Adrenal gland (tissue), 12 donors: ENCODE data around the gene RYR1. TPM values are rescaled to one million over a fixed set of nuclear protein-coding genes. Genes with fewer than 3 reads are reported as not detected.

ENCODE experiments used
- DNase-seq, 7 donors: peaks; one replicate each; pipeline ENCODE4 v3.0.0-alpha.2; 2019 to 2020
- H3K27ac ChIP-seq, 5 donors: fragments of 200-600 bp; sonication (generic) in 4 of 5; 1 replicate in 3 of 5; 2 replicates in 2 of 5; pipeline versions ENCODE4 v1.5.1 to v1.8.0; 2016 to 2020; ENCODE audit warnings: mild to moderate bottlenecking in 1 of 5
- H3K27me3 ChIP-seq: fragments of 200-600 bp; 2 replicates; pipeline ENCODE4 v1.8.0; 2021
- H3K36me3 ChIP-seq, 2 donors: fragments of 200-600 bp; replicated peaks in 1 of 2; 1 replicate in 1 of 2; 2 replicates in 1 of 2; pipeline versions ENCODE4 v1.5.1 to v1.8.0; 2018 to 2022
- H3K4me1 ChIP-seq, 2 donors: fragments of 200-600 bp; replicated peaks in 1 of 2; 1 replicate in 1 of 2; 2 replicates in 1 of 2; pipeline versions ENCODE4 v1.5.1 to v1.8.0; 2018 to 2021
- H3K4me3 ChIP-seq, 4 donors: fragments of 200-600 bp; sonication (generic) in 3 of 4; one replicate each; pipeline ENCODE4 v1.5.1; 2016 to 2018
- H3K9me3 ChIP-seq, 3 donors: fragments of 200-600 bp; sonication (generic) in 1 of 3; replicated peaks in 1 of 3; 1 replicate in 2 of 3; 2 replicates in 1 of 3; pipeline versions ENCODE4 v1.5.1 to v1.8.0; 2016 to 2021
- CTCF ChIP-seq, 6 experiments: fragments of 450-650 bp in 4 of 6; fragments of 200-600 bp in 2 of 6; sonication (generic) in 1 of 6; IDR thresholded peaks; 1 replicate in 5 of 6; 2 replicates in 1 of 6; pipeline versions ENCODE4 v1.5.1 to v1.8.0; 2016 to 2021; ENCODE audit warnings: antibody characterized with exemption in 6 of 6, mild to moderate bottlenecking in 2 of 6, moderate library complexity in 1 of 6
- POLR2A ChIP-seq, 2 donors: fragments of 450-650 bp; IDR thresholded peaks; one replicate each; pipeline ENCODE4 v1.6.1; 2017; ENCODE audit warnings: antibody characterized with exemption in 2 of 2, mild to moderate bottlenecking in 2 of 2, moderate library complexity in 1 of 2
- WGBS, 4 donors: extraction: QIAGEN DNeasy Blood & Tissue Kit in 2 of 4; methylation state at CpG; one replicate each; pipeline versions ENCODE4 v1.1.5 to v1.1.7; 2013 to 2017; 5-methylcytosine and 5-hydroxymethylcytosine counted together
- intact Hi-C, 2 donors: fragments of 100-400 bp; cut with DNase I; formaldehyde crosslinking; loops; one replicate each; pipeline versions ENCODE4 v1.14.1 to v1.15.0; 2022 to 2023
- polyA plus RNA-seq, 3 donors: library from polyadenylated mRNA; stranded (reverse); fragments of 200-250 nt in 2 of 3; fragments of 350-450 nt in 1 of 3; fragmentation: Illumina TruSeq in 1 of 3; extraction: RNeasy Lipid Tissue Mini Kit (QIAGEN cat#74804) in 1 of 3; gene quantifications; one replicate each; pipeline ENCODE4 v1.2.3, GENCODE V29; 2013 to 2014
- total RNA-seq, 9 donors: library from RNA; depleted of rRNA in 4 of 9; stranded (reverse); fragments of >200 nt in 4 of 9; fragments of 120-200 nt in 1 of 9; fragmentation: NEBNext Ultra II Directional in 1 of 9; extraction: Animal tissue kit (Norgen Biotek cat#: 25700) in 1 of 9; gene quantifications; one replicate each; pipeline versions ENCODE4 v1.1.0 to v1.2.4, GENCODE V29; 2013 to 2023
- donor health status: healthy with polysubstance abuse.
- donor health status: Bipolar disorder and iron deficiency.
- donor health status: DM: yes; HTN: yes; CAD: no.
- donor health status: DM: no; HTN: no; CAD: no.
- donor health status: DM: no; HTN: no; CAD: no.
- donor health status: DM: yes; HTN: yes; CAD: no.

The RYR1 gene
- total and polyA plus RNA-seq, 12 donors = 0.90 to 10.0 (median 3.2) TPM

DNA sequence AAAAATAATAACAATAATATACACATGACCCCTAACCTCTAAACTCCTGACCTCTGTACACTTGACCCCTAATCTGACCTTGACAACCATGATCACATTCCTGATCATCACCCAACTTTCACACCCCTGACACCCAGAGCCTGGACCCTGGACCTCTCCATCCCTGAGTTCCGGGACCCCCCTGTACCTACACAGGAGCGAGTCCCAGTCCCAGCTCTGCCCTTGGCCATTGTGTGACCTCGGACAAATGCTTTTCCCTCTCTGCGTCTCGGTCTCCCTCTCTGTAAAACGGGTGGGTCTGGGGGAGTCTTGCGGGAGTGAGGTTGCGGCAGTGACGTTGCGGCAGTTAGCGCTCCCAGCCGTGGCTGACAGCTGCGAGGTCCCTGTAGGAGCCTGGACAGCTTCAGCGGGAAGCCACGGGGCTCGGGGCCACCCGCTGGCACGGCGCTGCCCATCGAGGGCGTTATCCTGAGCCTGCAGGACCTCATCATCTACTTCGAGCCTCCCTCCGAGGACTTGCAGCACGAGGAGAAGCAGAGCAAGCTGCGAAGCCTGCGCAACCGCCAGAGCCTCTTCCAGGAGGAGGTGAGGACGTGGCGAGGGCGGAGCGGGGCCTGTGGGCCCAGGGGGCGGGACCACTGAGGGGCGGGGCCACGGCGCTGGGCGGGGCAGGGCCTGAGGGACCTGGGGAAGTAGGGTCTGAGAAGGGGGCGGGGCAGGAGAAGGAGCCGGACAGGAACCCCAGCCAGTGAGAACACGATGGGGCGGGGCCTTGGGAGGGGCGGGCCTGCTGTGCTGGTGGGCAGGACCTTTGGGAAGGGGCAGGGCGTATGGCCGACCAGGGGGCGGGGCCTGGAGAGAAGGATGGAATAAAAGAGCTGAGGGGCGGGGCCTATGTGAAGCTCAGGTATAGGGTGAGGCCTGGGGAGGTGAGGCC is 19.2 kb downstream of the RYR1 start:
- Histone ChIP-seq H3K27me3 (no peaks in the 10 kb centered on the region), H3K4me1 (no peaks in the 10 kb centered on the region), H3K36me3 (no peaks in the 10 kb centered on the region), H3K9me3 (no peaks in the 10 kb centered on the region), H3K4me3 (no peak overlapping the region), H3K27ac (no peak overlapping the region)
- WGBS, 4 donors = 65 to 79% (median 70%) methylated on average over 22 to 45 of the region's 45 CpGs
- DNase-seq = no peak
- intact Hi-C loops = no loop called here
- no peak for TF ChIP-seq CTCF (IDR thresholded peaks at IDR 0.05)
- TF ChIP-seq POLR2A (IDR thresholded peaks at IDR 0.05) = no peak

GRCh38 chr19:38453596-38453995 is 20.1 kb downstream of the RYR1 start:
- Histone ChIP-seq H3K36me3 (no peaks in the 10 kb centered on the region), H3K27me3 (no peaks in the 10 kb centered on the region), H3K27ac (no peak overlapping the region), H3K4me1 (no peaks in the 10 kb centered on the region), H3K9me3 (no peaks in the 10 kb centered on the region), H3K4me3 (no peak overlapping the region)
- TF ChIP-seq POLR2A (IDR thresholded peaks at IDR 0.05) (no peak), CTCF (IDR thresholded peaks at IDR 0.05) (no peak)
- no peak for DNase-seq
- intact Hi-C loops = no loop called here
- whole genome bisulfite sequencing, 4 donors = 78 to 86% (median 78%) methylated on average over 3 of the region's 3 CpGs

DNA sequence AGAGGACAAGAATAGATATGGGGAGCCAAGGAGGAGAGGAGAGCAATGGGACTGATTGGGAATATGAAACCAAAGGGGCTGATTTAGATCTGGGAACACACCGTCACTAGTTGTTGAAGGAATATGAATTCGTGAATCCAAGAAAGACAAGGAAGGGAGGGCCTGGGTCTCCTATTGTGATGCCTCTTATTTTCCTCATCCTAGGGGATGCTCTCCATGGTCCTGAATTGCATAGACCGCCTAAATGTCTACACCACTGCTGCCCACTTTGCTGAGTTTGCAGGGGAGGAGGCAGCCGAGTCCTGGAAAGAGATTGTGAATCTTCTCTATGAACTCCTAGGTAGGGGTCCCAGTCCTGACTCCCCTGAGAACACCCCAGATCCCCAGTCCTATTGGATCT is 21.5 kb downstream of the RYR1 start:
- WGBS, 4 donors = 51 to 60% (median 53%) methylated on average over 4 of the region's 4 CpGs
- TF ChIP-seq POLR2A (IDR thresholded peaks at IDR 0.05) (no peak), CTCF (IDR thresholded peaks at IDR 0.05) (no peak)
- no peaks in the 10 kb centered on the region for H3K27me3 ChIP-seq
- H3K9me3 ChIP-seq = no peaks in the 10 kb centered on the region
- no peak for DNase-seq
- intact Hi-C loops = no loop called here
- no peaks in the 10 kb centered on the region for H3K36me3 ChIP-seq
- H3K4me3 ChIP-seq = no peak overlapping the region
- no peaks in the 10 kb centered on the region for H3K4me1 ChIP-seq
- H3K27ac ChIP-seq = no peak overlapping the region

DNA sequence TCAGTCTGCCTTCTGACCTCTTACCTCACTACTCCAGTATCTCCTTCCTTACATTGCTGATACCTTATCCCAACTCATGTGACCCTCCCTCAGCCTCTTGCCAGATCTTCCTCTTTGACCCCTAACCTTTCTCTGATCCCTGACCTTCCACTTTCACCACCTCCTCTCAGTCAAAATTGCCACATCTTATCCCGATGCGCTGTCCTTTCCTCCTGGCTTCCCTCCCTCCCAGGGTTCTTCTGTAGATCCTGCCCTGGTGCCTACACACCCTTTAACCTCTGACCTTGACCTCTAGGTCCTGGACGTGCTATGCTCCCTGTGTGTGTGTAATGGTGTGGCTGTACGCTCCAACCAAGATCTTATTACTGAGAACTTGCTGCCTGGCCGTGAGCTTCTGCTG is 23.7 kb downstream of the RYR1 start:
- 55 to 61% (median 60%) methylated on average over 5 of the region's 5 CpGs for WGBS, 4 donors
- no peak for TF ChIP-seq POLR2A (IDR thresholded peaks at IDR 0.05)
- TF ChIP-seq CTCF (IDR thresholded peaks at IDR 0.05) = no peak
- no peak overlapping the region for H3K4me3 ChIP-seq

More for the DNA sequence above, 23.7 kb downstream of the RYR1 start:
- H3K9me3 ChIP-seq = no peaks in the 10 kb centered on the region
- no peaks in the 10 kb centered on the region for H3K27me3 ChIP-seq
- H3K4me1 ChIP-seq = no peaks in the 10 kb centered on the region
- no peak for DNase-seq
- intact Hi-C loops = no loop called here
- H3K27ac ChIP-seq = no peak overlapping the region
- no peaks in the 10 kb centered on the region for H3K36me3 ChIP-seq
